HG02798 (cell line): ENCODE results near the gene VASH2.
"Not testable (repeated sequence)": the region's sequence is repeated elsewhere in the genome, so short reads cannot be mapped to it uniquely, and the experiment has no call there.

Source experiments
- ATAC-seq: cut with Tn5 transposase; IDR thresholded peaks from one replicate; pipeline ENCODE4 v1.9.1; 2021; ENCODE audit warnings: mild to moderate bottlenecking; ENCODE audit not compliant: unreplicated experiment, poor library complexity

VASH2 gene

GRCh38 chr1:213017447-213018273 lies 67.3 kb downstream of the VASH2 start:
- no peak for ATAC-seq

GRCh38 chr1:213019450-213019849 lies 69.1 kb downstream of the VASH2 start:
- ATAC-seq: no peak

- no peak for ATAC-seq
Observed at GRCh38 chr1:213020016-213020415, 69.7 kb downstream of the VASH2 start.

- not testable (repeated sequence) for ATAC-seq
Observed at GRCh38 chr1:213027024-213027423, 76.7 kb downstream of the VASH2 start.

- ATAC-seq: no peak
Observed at GRCh38 chr1:213032651-213033050, 82.3 kb downstream of the VASH2 start.

- ATAC-seq: no peak
Observed at GRCh38 chr1:213034713-213035112, 84.4 kb downstream of the VASH2 start.

GRCh38 chr1:213035573-213035972 lies 85.2 kb downstream of the VASH2 start:
- no peak for ATAC-seq
